B cell (primary cell): ENCODE data around the gene GOLGA6L9.
"Not testable (repeated sequence)": the region's sequence is repeated elsewhere in the genome, so short reads cannot be mapped to it uniquely, and the experiment has no call there.

ENCODE experiments used
- CTCF ChIP-seq: fragments of 200-600 bp; IDR thresholded peaks from one replicate; pipeline ENCODE4 v1.8.0; 2022; ENCODE audit warnings: antibody characterized with exemption, mild to moderate bottlenecking
- EZH2 ChIP-seq: IDR thresholded peaks from 2 replicates; pipeline ENCODE4 v1.6.1; 2012; ENCODE audit warnings: borderline replicate concordance, low read depth, mild to moderate bottlenecking, moderate library complexity, low read length; ENCODE audit not compliant: insufficient read depth, poor library complexity, severe bottlenecking

GRCh38 chr15:82411595-82411994, 18.0 kb upstream of the GOLGA6L9 start:
- not testable (repeated sequence) for TF ChIP-seq CTCF, EZH2
